DMS153 (cell line): ENCODE data around the gene TAX1BP3.

Experiments used
- DNase-seq: peaks from one replicate; lab custom pipeline; 2025; lab: John Stamatoyannopoulos, UW

Gene TAX1BP3

DNA sequence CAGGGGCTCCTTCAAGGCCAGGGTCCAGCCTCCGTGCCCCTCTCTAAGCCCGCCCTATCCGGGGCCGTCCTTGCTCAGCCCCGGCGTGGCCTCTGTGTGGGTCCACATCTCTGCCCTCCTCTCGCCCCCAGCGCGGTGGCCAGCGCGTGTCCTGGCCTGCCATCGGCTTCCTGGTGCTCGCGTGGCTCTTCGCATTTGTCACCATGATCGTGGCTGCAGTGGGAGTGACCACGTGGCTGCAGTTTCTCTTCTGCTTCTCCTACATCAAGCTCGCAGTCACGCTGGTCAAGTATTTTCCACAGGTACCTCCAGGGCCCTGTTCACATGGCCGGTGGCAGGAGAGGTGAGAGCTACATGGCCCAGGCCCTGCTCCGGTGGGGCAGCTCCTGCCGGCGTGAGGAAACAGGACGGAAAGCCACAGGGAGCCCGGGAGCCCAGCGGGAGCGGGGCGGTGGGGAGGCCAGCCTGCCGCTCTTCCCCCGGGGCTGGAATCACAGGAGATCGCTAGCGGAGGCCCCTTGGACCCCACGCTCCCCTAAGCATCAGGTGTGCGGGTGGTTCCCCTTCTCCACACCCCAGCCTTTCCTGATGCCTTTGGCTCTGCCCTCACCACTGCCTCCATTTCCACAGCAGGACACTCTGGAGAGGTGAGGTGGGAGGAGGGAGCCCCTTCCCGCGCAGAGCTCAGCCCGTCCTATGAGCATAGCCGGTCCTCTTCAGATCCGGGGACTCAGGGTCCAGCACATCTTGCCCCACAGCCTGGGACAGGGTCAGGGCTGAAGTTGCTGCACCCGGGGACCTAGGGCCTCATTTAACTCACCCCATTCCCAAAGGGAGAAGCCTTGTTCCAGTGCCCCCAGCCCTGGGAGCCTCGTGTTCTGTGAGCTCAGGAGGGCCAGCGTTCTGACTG lies 10.2 kb downstream of the TAX1BP3 start:
- DNase-seq, result no peak

GRCh38 chr17:3657588-3657869 lies 10.8 kb downstream of the TAX1BP3 start:
- no peak for DNase-seq

GRCh38 chr17:3656755-3657587 lies 11.4 kb downstream of the TAX1BP3 start:
- no peak for DNase-seq

- DNase-seq, result no peak
Measured at GRCh38 chr17:3656353-3656752, 12.0 kb downstream of the TAX1BP3 start.

- DNase-seq, result no peak
Measured at GRCh38 chr17:3655766-3656165, 12.6 kb downstream of the TAX1BP3 start.

DNA sequence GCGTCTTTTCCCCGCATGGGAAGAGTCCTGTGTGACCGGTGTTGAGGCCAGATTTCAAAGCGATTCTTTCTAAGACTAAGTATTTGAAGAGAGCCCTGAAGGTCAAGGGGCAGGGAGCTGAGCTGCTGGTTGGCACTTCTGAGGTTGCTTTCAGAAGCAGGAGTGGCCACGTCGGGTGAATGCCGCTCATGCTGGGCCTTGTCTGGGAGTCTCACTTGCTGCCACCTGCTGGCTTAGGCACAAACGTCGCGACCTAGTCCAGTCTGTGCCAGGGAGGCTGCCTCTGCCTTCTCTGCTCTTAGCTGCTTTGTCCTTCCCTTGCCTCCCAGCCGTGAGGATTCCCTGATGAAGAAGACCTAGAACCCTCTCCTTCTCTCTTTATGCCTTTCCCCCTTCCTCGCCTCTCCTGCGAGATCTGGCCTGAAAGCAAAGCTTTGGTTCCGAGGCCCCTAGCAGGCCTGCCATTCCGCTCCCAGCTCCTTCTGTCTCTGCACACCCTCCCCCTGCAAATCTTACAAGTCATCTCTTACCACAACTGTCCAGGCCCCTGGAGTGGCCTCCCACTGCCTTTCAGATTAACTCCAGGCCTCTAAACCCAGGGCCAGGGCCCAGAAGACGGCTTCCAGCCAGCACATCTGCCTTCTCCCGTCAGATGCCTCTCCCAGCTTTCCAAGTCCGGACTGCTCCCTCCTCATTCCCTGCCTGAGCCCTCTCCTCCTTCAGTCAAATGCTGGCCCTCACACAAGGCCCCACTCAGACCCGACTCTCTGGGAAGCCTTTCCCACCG lies 20.4 kb downstream of the TAX1BP3 start:
- DNase-seq, result no peak

- DNase-seq, result no peak
Measured at GRCh38 chr17:3647251-3647650, 21.1 kb downstream of the TAX1BP3 start.

DNA sequence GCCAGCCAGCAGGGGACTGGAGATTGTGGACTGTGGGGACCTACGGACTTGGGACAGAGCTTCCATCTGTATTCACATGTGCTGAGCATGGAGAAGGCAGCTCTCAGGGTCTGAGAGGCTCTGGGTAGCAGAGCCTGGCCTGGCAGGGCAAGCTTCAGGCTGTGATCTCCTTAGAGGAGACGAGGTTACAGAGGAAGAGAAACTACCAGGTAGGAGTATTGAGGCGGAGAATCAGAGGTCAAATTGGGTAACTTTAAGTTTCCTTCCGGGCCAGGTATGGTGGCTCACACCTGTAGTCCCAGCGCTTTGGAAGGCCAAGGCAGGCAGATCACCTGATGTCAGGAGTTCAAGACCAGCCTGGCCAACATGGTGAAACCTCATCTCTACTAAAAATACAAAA lies 23.1 kb downstream of the TAX1BP3 start:
- no peak for DNase-seq

GRCh38 chr17:3643889-3644349 lies 24.5 kb downstream of the TAX1BP3 start:
- DNase-seq, result no peak

DNA sequence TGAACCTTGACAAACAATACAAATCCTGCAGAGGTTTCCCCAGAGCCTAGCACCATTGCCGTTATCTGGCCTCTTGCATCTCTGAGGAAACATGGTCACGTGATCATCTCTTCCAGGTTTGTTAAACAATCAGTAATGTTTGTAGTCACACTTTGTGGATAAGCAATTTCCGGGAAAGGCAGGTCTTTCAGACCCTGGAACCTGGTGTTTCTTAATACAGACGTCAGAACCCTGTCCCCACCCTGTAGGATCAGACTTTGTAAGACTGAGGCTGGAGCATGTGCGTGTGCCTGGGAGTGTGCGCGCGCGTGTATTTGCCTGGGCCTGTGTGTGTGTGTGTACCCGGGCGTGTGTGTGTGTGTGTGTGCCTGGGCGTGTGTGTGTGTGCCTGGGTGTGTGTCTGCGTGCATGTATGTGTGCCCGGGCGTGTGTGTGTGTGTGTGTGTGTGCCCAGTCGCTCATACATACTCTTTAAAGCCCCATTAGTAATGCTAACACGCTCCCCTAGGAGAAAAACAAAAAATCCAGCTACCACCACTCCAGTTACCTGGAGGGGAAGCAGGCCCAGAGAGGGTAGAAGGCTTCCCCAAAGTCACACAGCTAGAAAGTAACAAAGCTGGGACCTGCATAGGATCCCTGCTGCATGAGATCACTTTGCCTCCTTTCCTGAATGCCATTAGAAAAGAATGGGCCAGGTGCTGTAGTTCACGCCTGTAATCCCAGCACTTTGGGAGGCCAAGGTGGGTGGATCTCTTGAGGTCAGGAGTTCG lies 26.5 kb downstream of the TAX1BP3 start:
- no peak for DNase-seq

DNA sequence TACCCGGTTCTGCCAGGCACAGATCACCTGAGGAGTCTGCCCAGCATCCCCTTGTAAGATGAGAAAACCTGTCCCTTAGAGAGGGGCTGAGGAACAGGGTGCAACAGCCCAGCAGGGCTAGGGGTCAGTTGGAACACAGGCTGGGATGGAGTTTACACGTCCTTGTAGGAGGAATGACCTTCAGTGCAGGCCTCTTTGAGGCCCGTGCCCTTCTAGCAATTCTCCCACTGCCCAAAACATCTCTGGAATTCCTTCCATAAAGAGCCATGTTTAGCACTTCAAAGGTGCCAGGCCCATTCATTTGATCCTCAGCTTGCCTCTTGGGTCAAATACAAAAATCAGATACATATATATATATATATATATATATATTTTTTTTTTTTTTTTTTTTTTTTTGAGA lies 27.4 kb downstream of the TAX1BP3 start:
- DNase-seq, result no peak

GRCh38 chr17:3639981-3640596 lies 28.3 kb downstream of the TAX1BP3 start:
- no peak for DNase-seq

DNA sequence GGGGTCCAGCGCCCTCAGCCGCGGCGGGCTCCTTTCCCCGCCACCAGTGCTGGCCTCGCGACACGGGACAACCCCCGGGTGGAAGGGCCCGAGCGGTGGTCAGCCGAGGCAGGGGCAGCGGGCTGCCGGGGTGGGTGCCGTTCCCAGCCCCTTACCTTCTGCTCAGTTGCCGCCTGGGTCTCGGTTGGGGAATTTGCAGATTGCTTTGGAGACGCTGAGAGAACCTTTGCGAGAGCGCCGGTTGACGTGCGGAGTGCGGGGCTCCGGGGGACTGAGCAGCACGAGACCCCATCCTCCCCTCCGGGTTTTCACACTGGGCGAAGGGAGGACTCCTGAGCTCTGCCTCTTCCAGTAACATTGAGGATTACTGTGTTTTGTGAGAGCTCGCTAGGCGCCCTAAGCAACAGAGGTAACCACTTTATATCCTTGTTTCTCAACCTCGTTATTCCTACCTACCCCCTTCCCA lies 31.4 kb downstream of the TAX1BP3 start:
- DNase-seq, result no peak

DNA sequence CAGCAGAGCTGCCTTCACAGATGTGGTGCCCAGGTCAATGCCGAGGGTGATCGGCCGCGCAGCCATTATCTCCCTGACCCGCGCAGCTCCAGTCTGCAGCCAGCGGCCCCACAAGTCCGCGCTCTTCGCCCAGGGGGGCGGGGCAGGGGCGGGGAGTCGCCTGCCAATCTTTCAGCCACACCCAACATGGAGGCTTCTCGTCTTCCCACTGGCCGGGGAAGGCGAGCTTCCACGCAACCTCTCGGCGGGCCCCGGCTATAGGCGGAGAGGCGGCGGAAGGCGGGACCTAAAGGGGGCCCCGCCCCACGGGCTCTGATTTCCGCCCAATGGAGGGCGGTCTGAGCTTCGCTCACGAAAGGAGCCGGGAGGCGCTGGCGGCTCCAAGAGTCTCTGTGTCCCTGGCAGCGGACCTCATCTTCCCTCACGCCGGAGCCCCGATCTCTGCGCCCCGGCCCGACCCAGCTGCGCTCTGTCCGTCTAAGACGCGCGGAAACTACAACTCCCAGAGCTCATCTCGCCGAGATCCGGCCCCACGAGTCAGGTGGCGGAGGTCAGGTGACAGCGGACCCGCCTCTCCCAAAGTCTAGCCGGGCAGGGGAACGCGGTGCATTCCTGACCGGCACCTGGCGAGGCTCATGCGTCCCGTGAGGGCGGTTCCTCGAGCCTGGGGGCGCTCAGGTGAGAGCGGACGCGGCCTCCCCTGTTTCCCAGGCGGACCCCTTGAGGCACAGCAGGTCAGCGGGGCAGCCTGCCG lies 32.0 kb downstream of the TAX1BP3 start, which contains the start of the genes CTNS and SHPK:
TSS of gene CTNS (plus strand) at position 607 of the 754 bp plus-strand sequence. CDS start 3,447 bp downstream, outside the sequence.
TSS of gene SHPK (minus strand) at position 97 of the 754 bp plus-strand sequence. CDS start at position 66, 31 bp downstream.
- DNase-seq, result peak; percentile 81

DNA sequence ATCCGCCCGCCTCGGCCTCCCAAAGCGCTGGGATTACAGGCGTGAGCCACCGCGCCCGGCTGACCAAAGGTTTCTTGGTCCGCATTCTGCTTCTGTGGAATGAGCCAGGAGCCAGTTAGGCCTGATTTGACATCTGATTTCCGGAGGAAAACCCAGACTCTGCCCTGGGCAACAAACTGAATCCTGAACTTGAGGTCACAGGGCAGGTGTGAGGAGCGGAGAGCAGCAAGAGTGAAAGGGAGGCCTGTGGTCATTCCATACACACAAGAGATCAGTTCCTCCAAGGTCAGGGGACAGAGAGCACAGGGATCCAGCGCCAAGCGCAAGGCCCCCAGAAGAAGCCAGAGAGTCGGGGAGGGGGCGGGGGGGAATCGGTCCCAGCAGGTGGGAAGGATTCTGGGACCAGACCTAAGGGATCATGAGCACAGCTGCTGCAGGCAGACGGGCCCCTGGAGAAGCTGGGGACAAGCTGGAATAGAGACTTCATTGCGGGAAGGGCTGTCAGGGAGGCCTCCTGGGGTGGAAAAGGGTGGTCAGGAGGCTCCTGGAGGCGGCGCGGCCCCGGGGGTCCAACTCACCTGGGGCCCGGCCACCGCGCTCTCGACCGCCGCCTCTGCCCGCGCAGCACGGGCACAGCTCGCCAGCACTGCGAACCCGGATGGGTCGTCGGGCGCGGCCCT lies 32.8 kb downstream of the TAX1BP3 start:
- no peak for DNase-seq

DNA sequence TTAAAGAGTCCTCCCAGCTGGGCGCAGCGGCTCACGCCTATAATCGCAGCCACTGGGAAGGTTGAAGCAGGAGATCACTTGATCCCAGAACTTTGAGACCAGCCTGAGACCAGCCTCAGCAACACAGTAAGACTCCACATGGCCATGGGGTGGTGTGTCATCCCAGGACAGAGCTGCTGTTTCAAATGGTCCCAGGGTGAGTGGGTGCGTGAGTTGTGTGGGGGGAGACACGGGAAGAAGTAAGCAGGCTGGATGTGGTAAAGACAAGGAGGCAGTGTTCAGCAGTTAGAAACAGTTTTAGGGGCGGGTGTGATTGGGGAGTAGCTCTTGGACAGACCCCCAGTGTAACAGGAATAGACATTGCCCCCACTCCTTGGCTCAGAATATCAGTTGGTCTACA lies 36.1 kb downstream of the TAX1BP3 start:
- DNase-seq, result no peak

- no peak for DNase-seq
Measured at GRCh38 chr17:3630781-3631180, 37.6 kb downstream of the TAX1BP3 start.

DNA sequence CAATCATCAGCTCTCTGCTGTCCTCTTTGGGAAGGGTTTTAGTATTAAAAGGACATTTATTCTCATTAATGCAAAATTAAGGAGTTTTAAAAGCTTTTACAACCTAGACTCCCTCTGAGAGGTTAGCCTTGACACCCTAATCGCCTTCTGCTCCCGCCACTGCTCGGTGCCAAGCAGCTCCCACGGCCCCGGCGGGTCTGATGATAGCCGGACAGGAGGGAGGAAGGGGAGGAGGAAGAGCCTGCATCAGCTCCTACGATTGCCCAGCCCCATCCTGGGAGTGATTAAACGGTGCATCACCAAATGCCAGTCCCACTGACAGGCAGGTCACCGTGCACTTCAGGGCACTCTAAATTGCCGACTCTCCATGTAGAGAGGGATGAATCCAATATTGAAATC lies 40.6 kb downstream of the TAX1BP3 start:
- DNase-seq, result no peak
